Activated CD8-positive, alpha-beta T cell treated with anti-CD3 and anti-CD28 coated beads, Interleukin-2, amount 10 ng/mL, durations not matched to agents 7 days and 5 days (primary cell): ENCODE measurements around the gene ZNF197. TPM values are rescaled to one million over a fixed set of nuclear protein-coding genes. Genes with fewer than 3 reads are reported as not detected.
"Not testable (repeated sequence)": the region's sequence is repeated elsewhere in the genome, so short reads cannot be mapped to it uniquely, and the experiment has no call there.

Experiments
- ATAC-seq: fragments of 150-1000 bp; cut with Tn5 transposase; one replicate; pipeline ENCODE4 v1.10.0; 2021; ENCODE audit warnings: moderate library complexity
- CTCF ChIA-PET: fragments of 350-600 bp; sonication (Branson Sonifier 250); formaldehyde crosslinking; loops from one replicate; lab custom pipeline; 2021; ENCODE audit warnings: antibody characterized with exemption; lab: Charles Lee
- POLR2A ChIA-PET: fragments of 350-600 bp; sonication (Branson Sonifier 250); formaldehyde crosslinking; loops from one replicate; lab custom pipeline; 2021; ENCODE audit warnings: antibody characterized with exemption; lab: Charles Lee
- DNase-seq: peaks from one replicate; pipeline ENCODE4 v3.0.0-alpha.2; 2020
- H3K27ac Mint-ChIP-seq: one replicate; pipeline ENCODE4 v1.8.0; 2021; ENCODE audit warnings: mild to moderate bottlenecking, mixed read lengths
- H3K27me3 Mint-ChIP-seq: one replicate; pipeline ENCODE4 v1.8.0; 2021; ENCODE audit warnings: low read depth, mixed read lengths
- H3K36me3 Mint-ChIP-seq: one replicate; pipeline ENCODE4 v1.8.0; 2021; ENCODE audit warnings: low read depth, mixed read lengths
- H3K4me1 Mint-ChIP-seq: one replicate; pipeline ENCODE4 v1.8.0; 2021; ENCODE audit warnings: low read depth, mixed read lengths
- H3K4me3 Mint-ChIP-seq: one replicate; pipeline ENCODE4 v1.8.0; 2021; ENCODE audit warnings: mild to moderate bottlenecking, mixed read lengths
- H3K9me3 Mint-ChIP-seq: one replicate; pipeline ENCODE4 v1.8.0; 2022; ENCODE audit warnings: mixed read lengths; ENCODE audit not compliant: insufficient read depth
- total RNA-seq, 2 experiments: library from RNA; stranded (reverse); gene quantifications; one replicate each; pipeline ENCODE4 v1.2.3, GENCODE V29; 2021

The ZNF197 gene
- 10 to 100 TPM; 14.9 to 15.6 TPM for total RNA-seq

DNA sequence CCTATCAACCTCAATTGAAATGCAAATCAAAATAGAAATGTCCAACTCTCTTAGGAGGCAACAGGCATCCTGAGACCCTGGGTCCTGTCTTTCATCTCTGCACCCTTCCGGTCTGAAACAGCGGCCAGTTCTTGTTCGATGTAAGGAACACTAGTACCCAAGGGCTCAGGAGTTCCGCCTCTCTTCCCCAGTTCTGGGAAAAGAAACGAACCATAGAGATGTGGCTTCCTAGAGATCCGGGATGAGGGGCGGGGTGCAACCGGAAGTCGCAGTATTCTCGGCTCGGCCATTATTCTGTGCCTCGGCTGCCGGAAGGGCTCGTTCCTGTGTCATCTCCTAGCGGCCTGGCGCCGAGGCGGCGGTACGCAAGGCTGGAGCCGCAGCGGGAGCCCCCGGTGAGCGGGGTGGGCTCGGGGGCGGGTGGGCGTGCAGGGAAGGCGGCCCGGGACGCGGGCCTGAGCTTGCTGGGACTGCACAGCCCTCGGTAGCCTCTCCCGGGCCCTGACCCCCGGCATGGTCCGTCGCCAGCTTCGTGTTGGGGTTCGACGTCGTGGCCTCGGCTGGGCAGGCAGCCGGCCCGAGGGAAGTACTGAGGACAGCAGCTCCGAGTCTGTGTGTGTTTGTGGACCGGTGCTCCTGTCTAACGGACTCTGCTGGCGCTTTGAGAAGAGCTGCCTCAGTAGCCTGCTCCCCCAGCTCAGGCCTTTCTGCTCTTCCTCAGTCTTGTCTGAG, at the start of gene ZNF197:
TSS of gene ZNF197 (plus strand) at position 288 of the 732 bp plus-strand sequence. CDS start 4,119 bp downstream, outside the sequence.
- ChIA-PET POLR2A (interaction anchor here (0.7 to 1.6 kb wide), 7 partner anchors 24 to 287 kb away, joined by 3 to 8 read pairs (median 4); partner anchors contain the start of genes KIAA1143, KIF15, ZKSCAN7 and ZNF35), CTCF (interaction anchor here (1.0 to 1.2 kb wide), 2 partner anchors 9 to 18 kb away, joined by 4 read pairs; no protein-coding TSS in a partner anchor)
- Mint-ChIP-seq H3K27me3 (no peaks in the 10 kb centered on the region), H3K36me3 (peaks cover 26% of the 10 kb centered on the region), H3K27ac (peak within 1 kb of the TSS; percentile 87), H3K4me1 (peaks cover 23% of the 10 kb centered on the region), H3K4me3 (peak within 1 kb of the TSS; percentile 90), H3K9me3 (peaks cover 3% of the 10 kb centered on the region)
- ATAC-seq (peak; percentile 87), DNase-seq (peak; percentile 75)

DNA sequence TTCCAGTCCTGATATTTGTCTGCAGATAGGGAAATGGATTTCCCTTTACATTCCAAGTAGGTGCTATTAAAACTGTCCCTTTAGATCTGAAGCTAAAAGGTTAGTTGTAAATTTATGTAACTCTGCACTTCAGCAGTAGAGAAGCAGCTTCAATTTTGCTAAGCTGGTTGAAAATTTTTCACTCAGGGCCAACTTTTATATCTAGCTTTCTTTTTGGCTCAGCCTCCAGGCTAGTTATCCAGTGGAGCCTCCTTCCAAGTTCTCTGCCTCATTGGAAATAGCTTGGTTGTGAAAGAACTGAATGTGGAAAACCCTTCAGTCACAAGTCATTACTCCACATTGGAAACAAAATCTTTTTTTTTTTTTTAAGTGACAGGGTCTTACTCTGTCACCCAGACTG, 48.2 kb upstream of the ZNF197 start:
- DNase-seq = no peak
- no peak overlapping the region for H3K4me3 Mint-ChIP-seq
- no peak overlapping the region for H3K27ac Mint-ChIP-seq
- ChIA-PET CTCF (no interaction called here), POLR2A (no interaction called here)
- H3K4me1 Mint-ChIP-seq = no peaks in the 10 kb centered on the region
- no peak for ATAC-seq
- no peaks in the 10 kb centered on the region for H3K27me3 Mint-ChIP-seq
- peaks cover 20% of the 10 kb centered on the region for H3K36me3 Mint-ChIP-seq
- H3K9me3 Mint-ChIP-seq = peaks cover 17% of the 10 kb centered on the region

DNA sequence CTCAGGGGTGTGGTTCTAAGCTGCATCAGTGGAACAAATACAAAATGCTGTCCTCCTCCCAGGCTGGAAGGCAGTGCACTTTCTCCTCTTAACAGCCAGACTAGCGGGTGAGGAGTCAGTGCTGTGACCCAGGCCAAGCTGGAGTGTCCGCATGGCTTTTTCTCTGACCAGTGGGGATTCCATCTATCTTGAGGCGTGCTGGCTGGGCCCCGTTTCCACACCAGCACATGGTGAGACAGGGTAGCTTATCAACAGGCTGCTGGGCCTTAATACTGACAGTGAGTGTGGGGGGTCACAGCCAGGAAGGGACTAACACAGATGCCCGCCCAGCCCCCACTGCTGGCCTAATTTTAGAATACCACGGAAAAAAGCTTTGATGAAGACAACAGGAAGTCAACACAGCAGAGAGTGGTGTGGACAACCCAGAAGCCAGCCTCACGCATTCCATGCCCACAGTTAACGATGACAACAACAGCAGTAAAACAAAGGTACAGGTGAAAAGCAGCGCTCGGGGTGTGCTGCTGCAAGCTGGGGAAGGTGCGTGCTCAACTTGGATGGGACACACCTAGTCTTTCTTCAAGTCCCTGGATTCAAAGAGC, 47.4 kb upstream of the ZNF197 start:
- peaks cover 14% of the 10 kb centered on the region for H3K9me3 Mint-ChIP-seq
- DNase-seq, CTCF ChIA-PET, POLR2A ChIA-PET, H3K27ac Mint-ChIP-seq, H3K4me1 Mint-ChIP-seq, H3K4me3 Mint-ChIP-seq, H3K27me3 Mint-ChIP-seq, ATAC-seq: not testable (repeated sequence)
- peaks cover 19% of the 10 kb centered on the region for H3K36me3 Mint-ChIP-seq

DNA sequence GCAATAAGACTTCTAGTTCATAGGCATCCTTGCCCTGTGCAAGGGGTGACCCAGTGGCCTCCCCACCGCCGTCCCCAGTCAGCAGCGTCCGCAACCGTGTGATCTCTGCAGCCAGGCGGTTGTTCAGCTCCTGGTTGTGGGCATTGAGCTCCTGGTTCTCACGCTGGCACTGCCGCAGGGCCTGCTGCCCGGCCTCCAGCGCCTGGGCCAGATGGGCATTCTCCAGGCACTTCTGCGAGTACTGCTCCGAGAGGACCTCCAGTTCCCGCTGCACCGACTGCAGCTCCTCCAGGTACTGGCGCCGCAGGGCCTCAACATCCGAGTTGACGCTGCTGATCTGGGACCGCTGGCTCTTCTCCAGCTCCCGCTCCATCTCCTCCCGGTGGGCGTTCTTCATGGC, 46.5 kb upstream of the ZNF197 start:
- H3K9me3 Mint-ChIP-seq = peaks cover 16% of the 10 kb centered on the region
- H3K4me1 Mint-ChIP-seq, H3K27ac Mint-ChIP-seq, ATAC-seq, H3K4me3 Mint-ChIP-seq, H3K27me3 Mint-ChIP-seq, POLR2A ChIA-PET, DNase-seq, CTCF ChIA-PET: not testable (repeated sequence)
- peaks cover 19% of the 10 kb centered on the region for H3K36me3 Mint-ChIP-seq

DNA sequence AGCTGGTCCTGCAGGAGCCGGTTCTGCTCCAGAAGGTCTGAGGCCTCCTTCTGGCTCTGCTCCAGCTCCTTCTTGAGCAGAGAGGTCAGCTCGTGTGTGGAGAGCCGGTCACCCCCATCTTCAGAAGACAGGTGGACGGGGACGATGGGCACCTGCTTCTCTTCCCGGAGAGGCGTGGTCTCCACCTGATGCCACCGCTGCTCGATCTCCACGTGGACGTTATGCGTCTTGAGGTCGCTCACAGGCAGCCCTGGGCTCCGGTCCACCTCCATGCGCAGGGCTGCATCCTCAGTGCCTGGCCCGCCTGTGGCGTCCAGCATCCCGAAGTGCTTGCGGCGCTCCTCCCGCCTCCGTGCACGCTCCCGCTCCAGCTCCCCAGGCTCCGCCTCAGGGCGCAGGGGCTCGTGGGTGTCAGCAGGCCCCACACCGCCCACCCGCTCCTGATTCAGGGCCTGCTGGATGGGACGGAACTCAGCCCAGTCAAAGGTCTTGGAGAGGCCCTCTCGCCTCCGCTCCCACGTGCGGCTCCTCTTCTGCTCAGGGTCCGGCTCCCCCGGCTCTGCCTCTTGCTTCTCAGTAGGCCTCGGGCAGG, 45.8 kb upstream of the ZNF197 start:
- H3K27ac Mint-ChIP-seq, CTCF ChIA-PET, H3K4me3 Mint-ChIP-seq, H3K27me3 Mint-ChIP-seq, POLR2A ChIA-PET, H3K4me1 Mint-ChIP-seq, DNase-seq, ATAC-seq: not testable (repeated sequence)
- H3K36me3 Mint-ChIP-seq = peaks cover 21% of the 10 kb centered on the region
- H3K9me3 Mint-ChIP-seq = peaks cover 21% of the 10 kb centered on the region

DNA sequence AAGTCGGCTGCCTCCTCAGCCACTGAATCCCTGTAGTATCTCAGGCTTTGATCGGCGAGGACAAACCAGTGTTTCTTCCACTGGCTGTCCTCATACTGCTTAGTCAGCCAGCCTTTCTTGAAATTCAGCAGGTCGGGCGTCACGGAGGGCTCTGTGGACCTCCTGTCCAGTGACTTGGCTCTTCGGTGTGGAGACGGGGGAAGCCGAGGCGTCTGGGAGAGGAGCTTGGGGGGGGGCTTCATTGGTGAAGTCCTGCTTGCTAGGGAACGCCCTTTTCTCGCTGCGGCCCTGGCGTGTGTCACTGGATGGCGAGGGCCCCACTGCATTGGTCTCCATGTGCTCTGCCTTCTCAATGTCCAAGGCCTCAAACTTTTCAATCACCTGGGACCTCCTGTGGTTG, 45.1 kb upstream of the ZNF197 start:
- POLR2A ChIA-PET, H3K4me1 Mint-ChIP-seq, ATAC-seq, H3K27ac Mint-ChIP-seq, CTCF ChIA-PET, DNase-seq, H3K27me3 Mint-ChIP-seq, H3K4me3 Mint-ChIP-seq: not testable (repeated sequence)
- H3K9me3 Mint-ChIP-seq = peaks cover 21% of the 10 kb centered on the region
- peaks cover 21% of the 10 kb centered on the region for H3K36me3 Mint-ChIP-seq

DNA sequence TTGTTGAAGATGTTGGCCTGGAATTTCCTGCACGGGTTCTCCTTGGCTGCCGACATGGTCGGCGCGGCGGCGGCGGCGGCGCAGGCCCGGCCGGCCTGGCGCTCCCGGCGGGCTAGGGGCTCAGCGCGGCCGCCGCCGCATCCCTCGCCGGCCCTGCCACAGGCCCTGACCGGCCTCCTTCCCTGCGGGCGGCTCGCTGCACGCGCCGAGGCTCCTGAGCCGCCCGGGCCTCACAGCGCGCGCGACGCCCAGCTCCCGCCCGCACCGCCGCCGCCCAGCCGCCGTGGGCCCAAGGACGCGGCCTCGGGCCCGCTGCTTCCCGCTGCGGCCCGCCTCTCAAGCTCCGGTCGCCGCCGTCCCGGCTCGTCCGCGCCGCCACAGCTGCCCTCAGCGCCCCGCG, 43.9 kb upstream of the ZNF197 start:
- H3K9me3 Mint-ChIP-seq = peaks cover 21% of the 10 kb centered on the region
- peaks cover 21% of the 10 kb centered on the region for H3K36me3 Mint-ChIP-seq
- CTCF ChIA-PET, H3K27ac Mint-ChIP-seq, DNase-seq, H3K4me3 Mint-ChIP-seq, H3K27me3 Mint-ChIP-seq, H3K4me1 Mint-ChIP-seq, POLR2A ChIA-PET, ATAC-seq: not testable (repeated sequence)

DNA sequence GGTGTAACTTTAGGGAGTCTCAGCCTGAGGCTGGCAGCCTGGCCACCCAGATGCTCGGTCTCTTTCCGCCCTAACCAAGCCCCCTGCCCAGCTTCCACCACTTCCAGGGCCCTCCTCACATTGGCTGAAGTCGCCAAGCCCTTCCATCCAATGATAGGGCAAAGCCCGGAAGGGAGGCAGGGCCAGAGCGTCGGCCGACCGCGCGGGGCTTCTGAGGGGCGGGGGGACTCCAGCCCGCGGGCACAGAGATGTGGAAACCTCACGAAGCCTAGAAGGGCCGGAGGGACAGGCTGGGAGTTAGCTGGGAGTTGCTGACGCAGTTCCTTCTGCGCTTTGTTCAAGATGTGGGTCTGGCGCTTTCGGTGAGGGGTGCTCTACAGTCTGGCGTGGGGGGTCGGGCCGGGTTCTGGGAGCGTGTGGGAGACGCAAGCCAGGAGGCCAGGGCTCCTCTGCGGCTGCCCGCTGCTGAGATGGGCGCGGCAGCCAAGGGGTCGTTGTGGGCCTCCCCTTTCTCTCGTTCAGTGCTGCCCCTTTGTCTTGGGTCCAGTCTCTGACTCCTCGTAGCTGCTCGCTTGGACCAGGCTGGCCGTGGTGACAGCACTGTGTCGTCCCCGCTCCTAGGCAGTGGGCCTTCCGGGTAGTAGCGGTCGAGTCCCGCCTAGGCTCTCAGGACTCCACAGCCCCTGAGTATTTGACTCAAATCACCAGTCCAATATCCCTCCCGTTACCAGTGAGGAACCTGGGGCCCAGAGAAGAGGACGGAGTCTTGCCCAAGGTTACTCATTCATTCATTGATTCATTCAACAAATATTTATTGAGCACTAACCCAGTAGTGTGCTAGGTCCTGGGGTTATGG, 40.0 kb upstream of the ZNF197 start, which contains the start of gene ZNF660:
TSS of gene ZNF660 (plus strand) at position 319 of the 856 bp plus-strand sequence. CDS start 9,230 bp downstream, outside the sequence.
- POLR2A ChIA-PET = interaction anchor here (1.0 to 1.2 kb wide), 2 partner anchors 40 to 277 kb away, joined by 3 to 8 read pairs; partner anchors contain the start of genes TMEM42 and ZNF197
- CTCF ChIA-PET = no interaction called here
- ATAC-seq = peak; percentile 51
- Mint-ChIP-seq H3K27me3 (peaks cover 7% of the 10 kb centered on the region), H3K27ac (peak within 1 kb of the TSS; percentile 13), H3K4me3 (peak within 1 kb of the TSS; percentile 40), H3K9me3 (peaks cover 15% of the 10 kb centered on the region), H3K36me3 (peaks cover 18% of the 10 kb centered on the region), H3K4me1 (peaks cover 3% of the 10 kb centered on the region)
- DNase-seq = no peak

DNA sequence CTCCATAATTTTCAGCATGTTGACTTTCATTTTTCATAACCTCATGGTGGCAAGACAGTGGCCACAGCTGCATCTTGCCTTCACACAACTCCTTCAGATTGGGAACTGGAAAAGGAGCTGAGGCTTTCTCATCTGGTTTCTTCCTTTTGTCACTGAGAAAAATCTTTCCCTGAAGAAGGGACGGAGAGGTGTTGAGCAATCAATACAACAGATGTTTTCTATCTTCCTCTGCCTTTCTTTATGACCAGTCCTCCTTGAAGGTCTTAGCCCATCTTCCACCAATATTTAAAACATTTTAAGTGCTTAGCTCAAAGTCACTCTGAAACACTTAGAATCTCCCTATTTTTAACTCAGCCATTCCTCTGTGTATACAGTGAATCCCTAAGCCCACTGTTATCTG, 28.2 kb upstream of the ZNF197 start:
- H3K27ac Mint-ChIP-seq = no peak overlapping the region
- ATAC-seq (no peak), DNase-seq (no peak)
- no peak overlapping the region for H3K4me3 Mint-ChIP-seq
- CTCF ChIA-PET = interaction anchor here (1.4 kb wide), 1 partner anchor 318 kb away, joined by 3 read pairs; no protein-coding TSS in a partner anchor
- POLR2A ChIA-PET = no interaction called here
- no peaks in the 10 kb centered on the region for H3K4me1 Mint-ChIP-seq
- peaks cover 17% of the 10 kb centered on the region for H3K9me3 Mint-ChIP-seq
- H3K36me3 Mint-ChIP-seq = peaks cover 5% of the 10 kb centered on the region
- H3K27me3 Mint-ChIP-seq = no peaks in the 10 kb centered on the region

DNA sequence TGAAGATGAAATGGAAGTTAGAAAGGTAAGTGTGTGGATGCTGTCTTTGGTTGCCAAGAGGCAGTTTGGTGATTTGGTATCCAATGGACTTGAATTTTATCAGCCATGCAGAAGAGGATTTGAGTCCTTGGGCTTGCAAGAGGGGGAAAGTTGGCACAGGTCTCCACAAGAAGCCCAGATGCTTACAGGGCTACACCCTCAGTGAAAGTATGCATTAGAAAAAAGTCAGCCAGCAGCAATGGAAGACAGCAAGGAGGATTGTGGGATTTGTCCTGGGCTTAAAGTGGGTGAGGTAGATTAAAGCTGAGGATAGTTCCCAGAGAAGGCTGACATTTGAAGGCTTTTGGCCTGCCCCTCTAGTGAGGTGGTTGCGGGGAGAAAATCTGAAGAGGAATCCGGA, 23.1 kb upstream of the ZNF197 start:
- H3K27me3 Mint-ChIP-seq = no peaks in the 10 kb centered on the region
- no peaks in the 10 kb centered on the region for H3K4me1 Mint-ChIP-seq
- H3K4me3 Mint-ChIP-seq = no peak overlapping the region
- ChIA-PET POLR2A (no interaction called here), CTCF (no interaction called here)
- no peaks in the 10 kb centered on the region for H3K36me3 Mint-ChIP-seq
- H3K9me3 Mint-ChIP-seq = peaks cover 4% of the 10 kb centered on the region
- H3K27ac Mint-ChIP-seq = no peak overlapping the region
- ATAC-seq = no peak
- DNase-seq = no peak

DNA sequence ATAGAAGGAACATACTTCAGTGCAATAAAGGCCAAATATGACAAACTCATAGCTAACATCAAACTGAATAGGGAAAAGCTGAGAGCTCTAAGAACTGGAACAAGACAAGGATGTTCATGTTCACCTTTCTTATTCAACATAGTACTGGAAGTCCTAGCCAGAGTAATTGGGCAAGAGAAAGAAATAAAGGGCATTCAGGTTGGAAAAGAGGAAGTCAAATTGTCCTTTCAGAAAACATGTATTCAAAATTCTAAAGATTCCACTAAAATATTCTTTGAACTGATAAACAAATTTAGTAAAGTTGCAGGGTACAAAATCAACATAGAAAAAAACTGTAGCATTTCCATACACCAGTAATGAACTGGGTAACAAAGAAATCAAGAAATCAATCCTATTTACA, 12.2 kb upstream of the ZNF197 start:
- ChIA-PET CTCF (no interaction called here), POLR2A (no interaction called here)
- DNase-seq (no peak), ATAC-seq (no peak)
- Mint-ChIP-seq H3K27me3 (peaks cover 2% of the 10 kb centered on the region), H3K27ac (no peak overlapping the region), H3K4me3 (no peak overlapping the region), H3K9me3 (peaks cover 7% of the 10 kb centered on the region), H3K4me1 (no peaks in the 10 kb centered on the region), H3K36me3 (peaks cover 3% of the 10 kb centered on the region)
